ENCODE measurements around the gene PRKCB.
"Not testable (repeated sequence)": the region's sequence is repeated elsewhere in the genome, so short reads cannot be mapped to it uniquely, and the experiment has no call there.

The PRKCB gene

GRCh38 chr16:24053099-24053946, 217.5 kb downstream of the PRKCB start:
- DNase-seq = no peak

- no peak for DNase-seq
These were observed 219.1 kb downstream of the PRKCB start for GRCh38 chr16:24054741-24055491.

- DNase-seq = no peak
These were observed 226.6 kb downstream of the PRKCB start for GRCh38 chr16:24062270-24062817.

GRCh38 chr16:24069036-24069590, 233.3 kb downstream of the PRKCB start:
- DNase-seq = no peak

GRCh38 chr16:24070851-24071250, 235.1 kb downstream of the PRKCB start:
- no peak for DNase-seq

- DNase-seq = no peak
These were observed 236.0 kb downstream of the PRKCB start for GRCh38 chr16:24071666-24072360.

GRCh38 chr16:24073321-24073720, 237.5 kb downstream of the PRKCB start:
- no peak for DNase-seq

GRCh38 chr16:24074574-24074973, 238.8 kb downstream of the PRKCB start:
- DNase-seq = no peak

- no peak for DNase-seq
These were observed 239.5 kb downstream of the PRKCB start for GRCh38 chr16:24075302-24075701.

- no peak for DNase-seq
These were observed 240.3 kb downstream of the PRKCB start for GRCh38 chr16:24075931-24076716.

GRCh38 chr16:24077292-24077691, 241.5 kb downstream of the PRKCB start:
- DNase-seq = no peak

- no peak for DNase-seq
These were observed 242.2 kb downstream of the PRKCB start for GRCh38 chr16:24077966-24078365.

- no peak for DNase-seq
These were observed 249.9 kb downstream of the PRKCB start for GRCh38 chr16:24085666-24086065.

- no peak for DNase-seq
These were observed 252.2 kb downstream of the PRKCB start for GRCh38 chr16:24087891-24088410.

- no peak for DNase-seq
These were observed 253.0 kb downstream of the PRKCB start for GRCh38 chr16:24088767-24089166.

GRCh38 chr16:24091125-24091524, 255.3 kb downstream of the PRKCB start:
- no peak for DNase-seq

GRCh38 chr16:24093049-24093448, 257.3 kb downstream of the PRKCB start:
- no peak for DNase-seq

- DNase-seq = no peak
These were observed 258.9 kb downstream of the PRKCB start for GRCh38 chr16:24094660-24095059.

- no peak for DNase-seq
These were observed 263.1 kb downstream of the PRKCB start for GRCh38 chr16:24098896-24099295.

- no peak for DNase-seq
These were observed 265.6 kb downstream of the PRKCB start for GRCh38 chr16:24101431-24101830.

GRCh38 chr16:24102209-24102660, 266.5 kb downstream of the PRKCB start:
- no peak for DNase-seq

- not testable (repeated sequence) for DNase-seq
These were observed 269.7 kb downstream of the PRKCB start for GRCh38 chr16:24105471-24105870.

Data from SHP77 treated with DMSO at 0.1 percent for 48 hours (cell line).